Peyer's patch (tissue), 4 donors: ENCODE results near the gene NCKAP5. TPM values are rescaled to one million over a fixed set of nuclear protein-coding genes. Genes with fewer than 3 reads are reported as not detected.

Experiments used
- DNase-seq, 3 donors: peaks; one replicate each; pipeline ENCODE4 v3.0.0-alpha.2; 2017 to 2019
- H3K27ac ChIP-seq, 4 donors: fragments of 200-600 bp; sonication (generic); one replicate each; pipeline ENCODE4 v1.5.1; 2016 to 2019
- H3K27me3 ChIP-seq, 2 donors: fragments of 200-600 bp; sonication (generic); one replicate each; pipeline ENCODE4 v1.5.1; 2019
- H3K36me3 ChIP-seq, 3 donors: fragments of 200-600 bp; sonication (generic); one replicate each; pipeline ENCODE4 v1.5.1; 2016 to 2019
- H3K4me1 ChIP-seq, 4 donors: fragments of 200-600 bp; sonication (generic); one replicate each; pipeline ENCODE4 v1.5.1; 2016 to 2019
- H3K4me3 ChIP-seq, 4 donors: fragments of 200-600 bp; sonication (generic); 1 replicate in 3 of 4; 2 replicates in 1 of 4; pipeline ENCODE4 v1.5.1; 2016 to 2019; ENCODE audit warnings: mild to moderate bottlenecking in 1 of 4
- H3K9me3 ChIP-seq, 4 donors: fragments of 200-600 bp; sonication (generic); one replicate each; pipeline ENCODE4 v1.5.1; 2016 to 2019; ENCODE audit warnings: mild to moderate bottlenecking in 1 of 4
- POLR2A ChIP-seq, 2 donors: fragments of 450-650 bp; IDR thresholded peaks; one replicate each; pipeline ENCODE4 v1.5.1; 2017; ENCODE audit warnings: antibody characterized with exemption in 2 of 2, mild to moderate bottlenecking in 2 of 2, moderate library complexity in 2 of 2
- total RNA-seq, 4 donors: library from RNA; depleted of rRNA; stranded (reverse); fragments of >200 nt; gene quantifications; one replicate each; pipeline ENCODE4 v1.1.0, GENCODE V29; 2016
- TF ChIP-seq, protein P1 (sequence below), 6 experiments: fragments of 450-650 bp in 4 of 6; fragments of 200-600 bp in 2 of 6; sonication (generic) in 1 of 6; IDR thresholded peaks; one replicate each; pipeline ENCODE4 v1.5.1; 2017 to 2019; ENCODE audit warnings: antibody characterized with exemption in 6 of 6, mild to moderate bottlenecking in 3 of 6, moderate library complexity in 1 of 6

NCKAP5 gene
- total RNA-seq, 4 donors from 2014 or later, result 9.1 to 28.5 (median 22.5) TPM

DNA sequence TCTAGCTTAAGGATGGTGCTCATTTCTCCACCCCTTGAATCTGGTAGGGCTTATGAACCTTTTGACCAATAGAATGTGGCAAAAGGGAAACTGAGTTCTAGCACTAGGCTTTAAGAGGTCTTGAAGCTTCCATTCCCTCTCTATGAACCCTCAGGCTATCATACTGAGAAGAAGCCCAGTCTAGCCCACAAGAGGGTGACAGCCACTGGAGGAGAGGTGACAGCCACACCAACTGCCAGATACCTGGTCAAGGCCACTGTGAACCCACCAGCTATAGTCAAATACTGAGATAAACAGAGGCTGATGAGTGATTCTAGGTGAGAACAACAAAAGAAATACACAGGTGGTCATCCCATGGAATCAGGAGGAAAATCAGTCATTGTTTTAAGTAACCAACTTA lies 37.6 kb downstream of the NCKAP5 start:
- no peaks in the 10 kb centered on the region for H3K9me3 ChIP-seq
- no peaks in the 10 kb centered on the region for H3K27me3 ChIP-seq
- TF ChIP-seq, protein P1, sequence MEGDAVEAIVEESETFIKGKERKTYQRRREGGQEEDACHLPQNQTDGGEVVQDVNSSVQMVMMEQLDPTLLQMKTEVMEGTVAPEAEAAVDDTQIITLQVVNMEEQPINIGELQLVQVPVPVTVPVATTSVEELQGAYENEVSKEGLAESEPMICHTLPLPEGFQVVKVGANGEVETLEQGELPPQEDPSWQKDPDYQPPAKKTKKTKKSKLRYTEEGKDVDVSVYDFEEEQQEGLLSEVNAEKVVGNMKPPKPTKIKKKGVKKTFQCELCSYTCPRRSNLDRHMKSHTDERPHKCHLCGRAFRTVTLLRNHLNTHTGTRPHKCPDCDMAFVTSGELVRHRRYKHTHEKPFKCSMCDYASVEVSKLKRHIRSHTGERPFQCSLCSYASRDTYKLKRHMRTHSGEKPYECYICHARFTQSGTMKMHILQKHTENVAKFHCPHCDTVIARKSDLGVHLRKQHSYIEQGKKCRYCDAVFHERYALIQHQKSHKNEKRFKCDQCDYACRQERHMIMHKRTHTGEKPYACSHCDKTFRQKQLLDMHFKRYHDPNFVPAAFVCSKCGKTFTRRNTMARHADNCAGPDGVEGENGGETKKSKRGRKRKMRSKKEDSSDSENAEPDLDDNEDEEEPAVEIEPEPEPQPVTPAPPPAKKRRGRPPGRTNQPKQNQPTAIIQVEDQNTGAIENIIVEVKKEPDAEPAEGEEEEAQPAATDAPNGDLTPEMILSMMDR (IDR thresholded peaks at IDR 0.05), result no peak
- TF ChIP-seq POLR2A (IDR thresholded peaks at IDR 0.05), result no peak
- H3K27ac ChIP-seq, result no peak overlapping the region
- no peaks in the 10 kb centered on the region for H3K36me3 ChIP-seq
- no peak for DNase-seq
- no peaks in the 10 kb centered on the region for H3K4me1 ChIP-seq
- H3K4me3 ChIP-seq, result no peak overlapping the region

GRCh38 chr2:133526530-133527300 lies 41.5 kb downstream of the NCKAP5 start:
- DNase-seq, result no peak
- no peak for TF ChIP-seq POLR2A (IDR thresholded peaks at IDR 0.05)
- TF ChIP-seq, protein P1 (IDR thresholded peaks at IDR 0.05), result no peak
- Histone ChIP-seq H3K27me3 (no peaks in the 10 kb centered on the region), H3K4me1 (no peaks in the 10 kb centered on the region), H3K4me3 (no peak overlapping the region), H3K9me3 (no peaks in the 10 kb centered on the region), H3K27ac (no peak overlapping the region), H3K36me3 (no peaks in the 10 kb centered on the region)

DNA sequence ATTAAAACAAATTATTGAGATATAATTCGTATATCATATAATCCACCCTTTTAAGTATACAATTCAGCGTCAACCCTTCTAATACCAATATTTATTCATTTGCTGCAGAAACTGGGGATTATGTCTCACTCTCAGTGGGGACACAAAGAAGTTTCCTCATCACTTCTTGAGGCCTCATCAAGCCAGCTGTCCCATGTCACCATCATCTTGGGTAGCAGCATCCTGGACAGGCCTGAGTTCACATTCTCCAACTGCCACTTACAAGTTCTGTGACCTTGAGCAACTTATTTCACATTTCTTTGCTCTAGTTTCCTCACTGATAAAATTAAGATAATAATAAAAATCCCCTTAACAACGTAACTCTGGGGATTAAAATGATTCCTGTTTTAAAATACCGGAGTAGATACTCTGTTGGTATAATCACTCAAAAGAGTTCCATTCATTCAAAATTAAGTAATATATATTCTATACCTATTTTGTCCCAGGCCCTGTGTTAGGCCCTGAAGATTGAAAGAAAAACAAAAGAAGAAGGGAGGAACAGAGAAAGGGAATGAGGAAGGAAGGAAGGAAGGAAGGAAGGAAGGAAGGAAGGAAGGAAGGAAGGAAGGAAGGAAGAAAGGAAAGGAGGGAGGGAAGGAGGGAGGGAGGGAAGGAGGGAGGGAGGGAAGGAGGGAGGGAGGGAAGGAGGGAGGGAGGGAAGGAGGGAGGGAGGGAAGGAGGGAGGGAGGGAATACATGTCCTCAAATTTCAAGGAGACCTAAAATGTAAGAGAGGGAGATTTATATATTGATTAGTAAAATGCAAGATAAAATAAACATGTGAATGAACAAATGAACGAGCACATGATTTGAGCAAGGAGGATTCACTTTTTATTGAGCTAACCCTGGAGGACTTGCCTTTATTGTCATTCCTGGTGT lies 42.4 kb downstream of the NCKAP5 start:
- no peaks in the 10 kb centered on the region for H3K4me1 ChIP-seq
- DNase-seq, result no peak
- H3K27me3 ChIP-seq, result no peaks in the 10 kb centered on the region
- TF ChIP-seq, protein P1 (IDR thresholded peaks at IDR 0.05), result no peak
- no peak for TF ChIP-seq POLR2A (IDR thresholded peaks at IDR 0.05)
- no peaks in the 10 kb centered on the region for H3K36me3 ChIP-seq
- H3K9me3 ChIP-seq, result no peaks in the 10 kb centered on the region
- no peak overlapping the region for H3K27ac ChIP-seq
- H3K4me3 ChIP-seq, result no peak overlapping the region

DNA sequence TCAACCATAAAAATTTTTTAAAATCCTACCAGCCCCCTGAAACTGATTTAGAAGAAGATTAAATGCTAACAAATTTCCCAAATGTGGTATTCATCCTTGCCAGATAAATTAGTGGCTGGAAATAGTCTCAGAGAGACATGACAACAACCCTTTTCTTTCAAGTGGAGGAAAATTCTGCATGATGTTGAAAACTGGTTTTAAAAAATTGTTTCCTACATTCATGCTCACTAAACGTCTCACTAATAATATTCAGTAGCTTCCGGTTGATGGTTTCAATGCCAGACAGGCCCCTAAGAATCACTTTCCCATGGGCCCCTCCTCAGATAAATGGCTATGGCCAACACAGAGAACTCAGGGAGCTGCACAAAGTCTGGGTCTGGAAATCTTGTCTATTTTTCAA lies 43.2 kb downstream of the NCKAP5 start:
- no peaks in the 10 kb centered on the region for H3K4me1 ChIP-seq
- H3K9me3 ChIP-seq, result no peaks in the 10 kb centered on the region
- TF ChIP-seq, protein P1 (IDR thresholded peaks at IDR 0.05), result no peak
- TF ChIP-seq POLR2A (IDR thresholded peaks at IDR 0.05), result no peak
- H3K27ac ChIP-seq, result no peak overlapping the region
- no peaks in the 10 kb centered on the region for H3K36me3 ChIP-seq
- no peaks in the 10 kb centered on the region for H3K27me3 ChIP-seq
- H3K4me3 ChIP-seq, result no peak overlapping the region
- no peak for DNase-seq

GRCh38 chr2:133523406-133523805 lies 44.9 kb downstream of the NCKAP5 start:
- H3K27ac ChIP-seq, result no peak overlapping the region
- TF ChIP-seq, protein P1 (IDR thresholded peaks at IDR 0.05), result no peak
- TF ChIP-seq POLR2A (IDR thresholded peaks at IDR 0.05), result no peak
- H3K4me1 ChIP-seq, result no peaks in the 10 kb centered on the region
- DNase-seq, result no peak
- H3K4me3 ChIP-seq, result no peak overlapping the region
- no peaks in the 10 kb centered on the region for H3K36me3 ChIP-seq
- no peaks in the 10 kb centered on the region for H3K9me3 ChIP-seq
- no peaks in the 10 kb centered on the region for H3K27me3 ChIP-seq
